Measurements from ENCODE around the gene NUDT17. TPM values are rescaled to one million over a fixed set of nuclear protein-coding genes. Genes with fewer than 3 reads are reported as not detected.

NUDT17 gene
- total RNA-seq, 1 experiment from 2014 or later: 4.0 TPM

GRCh38 chr1:145857170-145857569, 11.7 kb downstream of the NUDT17 start:
- H3K4me3 Mint-ChIP-seq: no peak overlapping the region; a peak in 1 of 5 replicates

More at GRCh38 chr1:145857170-145857569, 11.7 kb downstream of the NUDT17 start:
- H2BK120ac ChIP-seq (ENCODE audit: low read depth, low read length, poor library complexity, severe bottlenecking): no peak overlapping the region
- H3K79me2 ChIP-seq (ENCODE audit: insufficient read depth, low read length): no peaks in the 10 kb centered on the region
- peaks cover 4 to 5% of the 10 kb centered on the region in 2 experiments; a peak in 4 of 5 replicates for H3K9me3 Mint-ChIP-seq
- no peaks in the 10 kb centered on the region for H3K23me2 ChIP-seq (ENCODE audit: insufficient read length, low read depth, low read length, poor library complexity, severe bottlenecking)
- no CpG with 5 or more reads among the region's 4 CpGs for WGBS (ENCODE audit: extremely low coverage, insufficient read length, low lambda C conversion rate)
- H3T11ph ChIP-seq (ENCODE audit: low read length): no peak overlapping the region
- peaks cover 7 to 14% of the 10 kb centered on the region in 2 experiments for H3K4me1 Mint-ChIP-seq
- no peak overlapping the region for H4K8ac ChIP-seq (replicated peaks; ENCODE audit: insufficient read length, low read depth, low read length)
- H3K27me3 Mint-ChIP-seq (ENCODE audit: low read depth): no peaks in the 10 kb centered on the region; the same call in 1 of the 2 replicates
- peaks cover 42 to 48% (median 45%) of the 10 kb centered on the region in 3 experiments for H3K36me3 Mint-ChIP-seq (ENCODE audit: insufficient read depth in 1 of 3, low read depth in 3 of 3)
- no peak for DNase-seq
- peaks cover 4% of the 10 kb centered on the region; the same call in 1 of the 2 replicates for H3K4me1 ChIP-seq (ENCODE audit: insufficient read depth, low read length)
- H3K18ac ChIP-seq (ENCODE audit: insufficient read length, low read depth, low read length): no peak overlapping the region
- H3K27me3 ChIP-seq (ENCODE audit: insufficient read depth, low read length): no peaks in the 10 kb centered on the region
- H2AFZ ChIP-seq (ENCODE audit: low read length): no peak overlapping the region
- H3K4me2 ChIP-seq (ENCODE audit: insufficient read depth, insufficient read length, low read length): no peak overlapping the region
- H3K56ac ChIP-seq (ENCODE audit: insufficient read length, low read depth, low read length): no peak overlapping the region
- H2BK12ac ChIP-seq (ENCODE audit: insufficient read length, low read depth, low read length): no peak overlapping the region
- no peak overlapping the region for H3K14ac ChIP-seq (ENCODE audit: insufficient read depth, low read length)
- H3K79me1 ChIP-seq (ENCODE audit: insufficient read depth, low read depth, low read length, poor library complexity, severe bottlenecking): peaks cover 3% of the 10 kb centered on the region
- no peak overlapping the region for H2BK15ac ChIP-seq (ENCODE audit: low read depth, low read length)
- no peak overlapping the region for H2AK5ac ChIP-seq (ENCODE audit: insufficient read length, low read length)
- H2BK5ac ChIP-seq (ENCODE audit: insufficient read length, low read length): no peak overlapping the region
- H3K27ac Mint-ChIP-seq: no peak overlapping the region
- H3K9ac ChIP-seq (ENCODE audit: extremely low read depth, insufficient read length, low read length): no peak overlapping the region
- no peak overlapping the region for H4K5ac ChIP-seq (ENCODE audit: insufficient read length, low read depth, low read length)
- no peaks in the 10 kb centered on the region for H4K20me1 ChIP-seq (ENCODE audit: control insufficient read depth, insufficient read depth, insufficient read length)
- no peak overlapping the region for H4K91ac ChIP-seq (ENCODE audit: insufficient read length, low read depth, low read length)
- no peaks in the 10 kb centered on the region for H3K9me3 ChIP-seq (ENCODE audit: control insufficient read depth, low read depth, low read length)
- H3K23ac ChIP-seq (ENCODE audit: insufficient read length, low read depth, low read length): no peak overlapping the region
- TF ChIP-seq CTCF (conservative IDR thresholded peaks at IDR 0.05): no peak
- H3K4ac ChIP-seq (ENCODE audit: low read depth, low read length): no peak overlapping the region
- no peak overlapping the region for H3K27ac ChIP-seq (ENCODE audit: insufficient read length, low read depth, low read length)
- no peak overlapping the region for H2BK20ac ChIP-seq (ENCODE audit: low read depth, low read length, poor library complexity, severe bottlenecking)
